Measurements from ENCODE around the gene MBD3L2B. TPM values are rescaled to one million over a fixed set of nuclear protein-coding genes. Genes with fewer than 3 reads are reported as not detected.

The MBD3L2B gene
- total RNA-seq, 1 donor from 2014 or later: 1.5 TPM

- TF ChIP-seq CTCF (IDR thresholded peaks at IDR 0.05; ENCODE audit: partially characterized antibody, unreplicated experiment): no peak
- Mint-ChIP-seq H3K27me3 (ENCODE audit: unreplicated experiment) (no peaks in the 10 kb centered on the region), H3K36me3 (ENCODE audit: unreplicated experiment) (peaks cover 7% of the 10 kb centered on the region), H3K27ac (ENCODE audit: unreplicated experiment) (no peak overlapping the region), H3K9me3 (ENCODE audit: unreplicated experiment) (peaks cover 13% of the 10 kb centered on the region), H3K4me3 (ENCODE audit: unreplicated experiment) (no peak overlapping the region), H3K4me1 (ENCODE audit: low read depth, unreplicated experiment) (no peaks in the 10 kb centered on the region)
- no peak for DNase-seq
Observed at GRCh38 chr19:6987850-6988249, 33.4 kb downstream of the MBD3L2B start.

GRCh38 chr19:6983448-6983847, 37.8 kb downstream of the MBD3L2B start:
- H3K27ac Mint-ChIP-seq (ENCODE audit: unreplicated experiment): no peak overlapping the region
- H3K27me3 Mint-ChIP-seq (ENCODE audit: unreplicated experiment): no peaks in the 10 kb centered on the region
- DNase-seq: no peak
- H3K36me3 Mint-ChIP-seq (ENCODE audit: unreplicated experiment): peaks cover 7% of the 10 kb centered on the region
- TF ChIP-seq CTCF (IDR thresholded peaks at IDR 0.05; ENCODE audit: partially characterized antibody, unreplicated experiment): no peak
- peaks cover 4% of the 10 kb centered on the region for H3K9me3 Mint-ChIP-seq (ENCODE audit: unreplicated experiment)
- no peak overlapping the region for H3K4me3 Mint-ChIP-seq (ENCODE audit: unreplicated experiment)
- H3K4me1 Mint-ChIP-seq (ENCODE audit: low read depth, unreplicated experiment): no peaks in the 10 kb centered on the region

GRCh38 chr19:6979399-6979798, 41.8 kb downstream of the MBD3L2B start:
- no peak for TF ChIP-seq CTCF (IDR thresholded peaks at IDR 0.05; ENCODE audit: partially characterized antibody, unreplicated experiment)
- H3K4me3 Mint-ChIP-seq (ENCODE audit: unreplicated experiment): no peak overlapping the region
- H3K27me3 Mint-ChIP-seq (ENCODE audit: unreplicated experiment): no peaks in the 10 kb centered on the region
- H3K4me1 Mint-ChIP-seq (ENCODE audit: low read depth, unreplicated experiment): no peaks in the 10 kb centered on the region
- H3K9me3 Mint-ChIP-seq (ENCODE audit: unreplicated experiment): peaks cover 3% of the 10 kb centered on the region
- no peak for DNase-seq
- H3K27ac Mint-ChIP-seq (ENCODE audit: unreplicated experiment): no peak overlapping the region
- no peaks in the 10 kb centered on the region for H3K36me3 Mint-ChIP-seq (ENCODE audit: unreplicated experiment)

GRCh38 chr19:6976197-6976596, 45.0 kb downstream of the MBD3L2B start:
- Mint-ChIP-seq H3K36me3 (ENCODE audit: unreplicated experiment) (no peaks in the 10 kb centered on the region), H3K27me3 (ENCODE audit: unreplicated experiment) (no peaks in the 10 kb centered on the region), H3K4me3 (ENCODE audit: unreplicated experiment) (no peak overlapping the region), H3K4me1 (ENCODE audit: low read depth, unreplicated experiment) (no peaks in the 10 kb centered on the region), H3K9me3 (ENCODE audit: unreplicated experiment) (peaks cover 6% of the 10 kb centered on the region), H3K27ac (ENCODE audit: unreplicated experiment) (no peak overlapping the region)
- TF ChIP-seq CTCF (IDR thresholded peaks at IDR 0.05; ENCODE audit: partially characterized antibody, unreplicated experiment): no peak
- DNase-seq: no peak

GRCh38 chr19:6971366-6971765, 49.9 kb downstream of the MBD3L2B start:
- Mint-ChIP-seq H3K9me3 (ENCODE audit: unreplicated experiment) (peaks cover 8% of the 10 kb centered on the region), H3K4me3 (ENCODE audit: unreplicated experiment) (no peak overlapping the region), H3K27me3 (ENCODE audit: unreplicated experiment) (peaks cover 2% of the 10 kb centered on the region), H3K27ac (ENCODE audit: unreplicated experiment) (no peak overlapping the region), H3K36me3 (ENCODE audit: unreplicated experiment) (no peaks in the 10 kb centered on the region), H3K4me1 (ENCODE audit: low read depth, unreplicated experiment) (no peaks in the 10 kb centered on the region)
- TF ChIP-seq CTCF (IDR thresholded peaks at IDR 0.05; ENCODE audit: partially characterized antibody, unreplicated experiment): no peak
- DNase-seq: no peak
